HepG2 (cell line): ENCODE measurements around the gene HSPB6. TPM values are rescaled to one million over a fixed set of nuclear protein-coding genes. Genes with fewer than 3 reads are reported as not detected.
A peak's percentile ranks its signal among the peaks of the same experiment; 100 is the strongest.

Experiments
- BRD4 ChIP-seq: sonication (generic); formaldehyde crosslinking; IDR thresholded peaks from 2 replicates; pipeline ENCODE4 v1.4.0; 2020; ENCODE audit warnings: missing genetic modification reagents
- DNMT3B ChIP-seq: conservative IDR thresholded peaks from 2 replicates; pipeline ENCODE4 v1.6.1; 2016; ENCODE audit warnings: missing biosample characterization, control low read depth
- GFI1 ChIP-seq: sonication (generic); formaldehyde crosslinking; IDR thresholded peaks from 2 replicates; pipeline ENCODE4 v1.5.0; 2020; ENCODE audit warnings: missing genetic modification reagents, mild to moderate bottlenecking, borderline replicate concordance
- MATR3 ChIP-seq: sonication (generic); formaldehyde crosslinking; IDR thresholded peaks from 2 replicates; pipeline ENCODE4 v1.4.0; 2020; ENCODE audit warnings: missing genetic modification reagents
- NFKBIZ ChIP-seq: IDR thresholded peaks from 2 replicates; pipeline ENCODE4 v1.6.1; 2018; ENCODE audit warnings: missing genetic modification reagents, missing compliant biosample characterization
- PAX8 ChIP-seq: sonication (generic); formaldehyde crosslinking; IDR thresholded peaks from 2 replicates; pipeline ENCODE4 v1.8.0; 2022; ENCODE audit warnings: mild to moderate bottlenecking, missing genetic modification reagents, borderline replicate concordance
- RBM39 ChIP-seq: fragments of 200-400 bp; formaldehyde crosslinking; IDR thresholded peaks from one replicate; pipeline ENCODE4 v1.6.1; 2018; ENCODE audit warnings: antibody characterized with exemption, mild to moderate bottlenecking, low read depth, low read length; ENCODE audit not compliant: poor library complexity, severe bottlenecking
- SMAD1 ChIP-seq: sonication (generic); formaldehyde crosslinking; IDR thresholded peaks from 2 replicates; pipeline ENCODE4 v1.4.0; 2020; ENCODE audit warnings: missing genetic modification reagents, low read depth, mild to moderate bottlenecking, borderline replicate concordance
- SRY ChIP-seq: sonication (generic); formaldehyde crosslinking; IDR thresholded peaks from 2 replicates; pipeline ENCODE4 v1.8.0; 2022; ENCODE audit warnings: mild to moderate bottlenecking, missing genetic modification reagents
- ZBTB20 ChIP-seq: sonication (generic); formaldehyde crosslinking; IDR thresholded peaks from 2 replicates; pipeline ENCODE4 v1.8.1; 2023; ENCODE audit warnings: missing genetic modification reagents, low read depth, mild to moderate bottlenecking, borderline replicate concordance
- ZFP90 ChIP-seq: sonication (generic); formaldehyde crosslinking; IDR thresholded peaks from 2 replicates; pipeline ENCODE4 v1.8.0; 2022; ENCODE audit warnings: missing genetic modification reagents, mild to moderate bottlenecking, inconsistent platforms, borderline replicate concordance
- ZNF225 ChIP-seq: sonication (generic); formaldehyde crosslinking; IDR thresholded peaks from 2 replicates; pipeline ENCODE4 v1.4.0; 2020; ENCODE audit warnings: mild to moderate bottlenecking, missing genetic modification reagents
- ZNF382 ChIP-seq: sonication (generic); formaldehyde crosslinking; IDR thresholded peaks from 2 replicates; pipeline ENCODE4 v1.5.0; 2020; ENCODE audit warnings: missing genetic modification reagents, mild to moderate bottlenecking, borderline replicate concordance
- ZNF44 ChIP-seq: sonication (generic); formaldehyde crosslinking; IDR thresholded peaks from 2 replicates; pipeline ENCODE4 v1.5.1; 2020; ENCODE audit warnings: mild to moderate bottlenecking, missing genetic modification reagents
- ZNF549 ChIP-seq: sonication (generic); formaldehyde crosslinking; IDR thresholded peaks from 2 replicates; pipeline ENCODE4 v1.5.0; 2020; ENCODE audit warnings: missing genetic modification reagents
- ZNF577 ChIP-seq: sonication (generic); formaldehyde crosslinking; IDR thresholded peaks from 2 replicates; pipeline ENCODE4 v1.4.0; 2020; ENCODE audit warnings: mild to moderate bottlenecking, low read depth, missing genetic modification reagents, borderline replicate concordance
- ZNF607 ChIP-seq: sonication (generic); formaldehyde crosslinking; IDR thresholded peaks from 2 replicates; pipeline ENCODE4 v1.5.1; 2020; ENCODE audit warnings: missing genetic modification reagents, mild to moderate bottlenecking, borderline replicate concordance
- polyA plus RNA-seq, 8 experiments: library from polyadenylated mRNA; depleted of rRNA in 3 of 8; stranded (reverse) in 7 of 8; unstranded in 1 of 8; fragments of >200 nt; fragmentation: Illumina TruSeq in 4 of 8; extraction: Trizol in 4 of 8; gene quantifications; 2 replicates each; pipeline versions ENCODE4 v1.2.1 to v1.2.3, GENCODE V29; 2011 to 2016; ENCODE audit warnings: low read depth in 4 of 8, missing spikeins in 1 of 8, mixed read lengths in 1 of 8; ENCODE audit not compliant: insufficient read depth in 1 of 8
- total RNA-seq, 5 experiments: library from RNA; depleted of rRNA; stranded (reverse); fragments of >200 nt; fragmentation: Illumina TruSeq; extraction: Trizol; gene quantifications; 2 replicates each; pipeline ENCODE4 v1.2.3, GENCODE V29; 2016; ENCODE audit warnings: low read depth in 1 of 5
- TF ChIP-seq, protein P1 (sequence below): sonication (generic); formaldehyde crosslinking; IDR thresholded peaks from 2 replicates; pipeline ENCODE4 v1.9.0; 2021; ENCODE audit warnings: missing genetic modification reagents, borderline replicate concordance
- TF ChIP-seq, protein P2 (sequence below): sonication (generic); formaldehyde crosslinking; IDR thresholded peaks from 2 replicates; pipeline ENCODE4 v1.4.0; 2020; ENCODE audit warnings: mild to moderate bottlenecking, missing genetic modification reagents
- TF ChIP-seq, protein P3 (sequence below): sonication (generic); formaldehyde crosslinking; IDR thresholded peaks from 2 replicates; pipeline ENCODE4 v1.5.0; 2020; ENCODE audit warnings: mild to moderate bottlenecking, missing genetic modification reagents
- TF ChIP-seq, protein P4 (sequence below): sonication (generic); formaldehyde crosslinking; IDR thresholded peaks from 2 replicates; pipeline ENCODE4 v1.9.0; 2022; ENCODE audit warnings: missing genetic modification reagents, mild to moderate bottlenecking, borderline replicate concordance

HSPB6 gene
- total and polyA plus RNA-seq, 2 of the 13 experiments (the other 11 are each of a cell fraction or from before 2014, with no cell fraction given) = 0.18 TPM; not detected in 1

DNA sequence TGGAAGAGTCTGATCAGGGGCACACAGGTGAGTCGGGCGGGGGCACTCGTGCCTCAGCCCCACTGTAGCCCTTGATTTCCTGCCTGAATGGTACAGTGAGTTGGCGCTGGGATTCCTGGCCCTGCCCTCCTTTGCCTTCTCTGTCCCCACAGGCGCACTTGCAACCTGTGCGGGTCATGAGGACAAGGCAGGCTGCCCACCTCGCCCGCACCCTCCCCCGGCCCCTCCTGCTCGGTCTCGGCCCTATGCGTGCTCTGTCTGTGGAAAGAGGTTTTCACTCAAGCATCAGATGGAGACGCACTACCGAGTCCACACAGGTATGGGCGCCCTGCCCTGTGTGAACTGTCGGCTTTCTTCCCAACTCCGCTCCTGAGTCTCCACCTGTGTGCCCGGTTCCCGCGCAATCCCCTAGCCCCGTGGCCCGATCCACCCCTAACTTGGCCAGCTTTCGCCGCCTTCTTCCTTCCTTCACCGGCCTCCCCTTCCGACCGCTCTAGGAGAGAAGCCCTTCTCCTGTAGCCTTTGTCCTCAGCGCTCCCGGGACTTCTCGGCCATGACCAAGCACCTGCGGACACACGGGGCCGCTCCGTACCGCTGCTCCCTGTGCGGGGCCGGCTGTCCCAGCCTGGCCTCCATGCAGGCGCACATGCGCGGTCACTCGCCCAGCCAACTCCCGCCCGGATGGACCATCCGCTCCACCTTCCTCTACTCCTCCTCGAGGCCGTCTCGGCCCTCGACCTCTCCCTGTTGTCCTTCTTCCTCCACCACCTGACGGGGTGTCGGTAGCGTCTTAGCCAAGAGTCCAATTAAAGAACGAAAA is 40.6 kb downstream of the HSPB6 start (continued):
- TF ChIP-seq, protein P1, sequence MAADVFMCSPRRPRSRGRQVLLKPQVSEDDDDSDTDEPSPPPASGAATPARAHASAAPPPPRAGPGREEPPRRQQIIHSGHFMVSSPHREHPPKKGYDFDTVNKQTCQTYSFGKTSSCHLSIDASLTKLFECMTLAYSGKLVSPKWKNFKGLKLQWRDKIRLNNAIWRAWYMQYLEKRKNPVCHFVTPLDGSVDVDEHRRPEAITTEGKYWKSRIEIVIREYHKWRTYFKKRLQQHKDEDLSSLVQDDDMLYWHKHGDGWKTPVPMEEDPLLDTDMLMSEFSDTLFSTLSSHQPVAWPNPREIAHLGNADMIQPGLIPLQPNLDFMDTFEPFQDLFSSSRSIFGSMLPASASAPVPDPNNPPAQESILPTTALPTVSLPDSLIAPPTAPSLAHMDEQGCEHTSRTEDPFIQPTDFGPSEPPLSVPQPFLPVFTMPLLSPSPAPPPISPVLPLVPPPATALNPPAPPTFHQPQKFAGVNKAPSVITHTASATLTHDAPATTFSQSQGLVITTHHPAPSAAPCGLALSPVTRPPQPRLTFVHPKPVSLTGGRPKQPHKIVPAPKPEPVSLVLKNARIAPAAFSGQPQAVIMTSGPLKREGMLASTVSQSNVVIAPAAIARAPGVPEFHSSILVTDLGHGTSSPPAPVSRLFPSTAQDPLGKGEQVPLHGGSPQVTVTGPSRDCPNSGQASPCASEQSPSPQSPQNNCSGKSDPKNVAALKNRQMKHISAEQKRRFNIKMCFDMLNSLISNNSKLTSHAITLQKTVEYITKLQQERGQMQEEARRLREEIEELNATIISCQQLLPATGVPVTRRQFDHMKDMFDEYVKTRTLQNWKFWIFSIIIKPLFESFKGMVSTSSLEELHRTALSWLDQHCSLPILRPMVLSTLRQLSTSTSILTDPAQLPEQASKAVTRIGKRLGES (CRISPR knock-in tag) = no peak
- no peak for TF ChIP-seq GFI1 (CRISPR knock-in tag)
- no peak for TF ChIP-seq ZNF382 (CRISPR knock-in tag)
- no peak for TF ChIP-seq ZNF549 (CRISPR knock-in tag)
- TF ChIP-seq ZNF44 = no peak
- peak; percentile 74; the same call in 1 of the 2 replicates for TF ChIP-seq PAX8 (CRISPR knock-in tag)
- TF ChIP-seq ZNF607 (CRISPR knock-in tag) = no peak
- TF ChIP-seq MATR3 (CRISPR knock-in tag) = no peak
- TF ChIP-seq, protein P2, sequence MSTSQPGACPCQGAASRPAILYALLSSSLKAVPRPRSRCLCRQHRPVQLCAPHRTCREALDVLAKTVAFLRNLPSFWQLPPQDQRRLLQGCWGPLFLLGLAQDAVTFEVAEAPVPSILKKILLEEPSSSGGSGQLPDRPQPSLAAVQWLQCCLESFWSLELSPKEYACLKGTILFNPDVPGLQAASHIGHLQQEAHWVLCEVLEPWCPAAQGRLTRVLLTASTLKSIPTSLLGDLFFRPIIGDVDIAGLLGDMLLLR (CRISPR knock-in tag) = peak; percentile 54; the same call in 1 of the 2 replicates
- TF ChIP-seq ZNF577 (CRISPR knock-in tag) = no peak
- 0 out of 2 replicates have a peak, but pooled peaks have one; percentile 50 for TF ChIP-seq ZFP90
- peak; percentile 67; the same call in 1 of the 2 replicates for TF ChIP-seq ZBTB20
- TF ChIP-seq RBM39 = no peak
- peak; percentile 16; the same call in 1 of the 2 replicates for TF ChIP-seq BRD4 (CRISPR knock-in tag)
- TF ChIP-seq DNMT3B = no peak
- TF ChIP-seq SMAD1 (CRISPR knock-in tag) = no peak
- no peak for TF ChIP-seq NFKBIZ (CRISPR knock-in tag)
- TF ChIP-seq, protein P3, sequence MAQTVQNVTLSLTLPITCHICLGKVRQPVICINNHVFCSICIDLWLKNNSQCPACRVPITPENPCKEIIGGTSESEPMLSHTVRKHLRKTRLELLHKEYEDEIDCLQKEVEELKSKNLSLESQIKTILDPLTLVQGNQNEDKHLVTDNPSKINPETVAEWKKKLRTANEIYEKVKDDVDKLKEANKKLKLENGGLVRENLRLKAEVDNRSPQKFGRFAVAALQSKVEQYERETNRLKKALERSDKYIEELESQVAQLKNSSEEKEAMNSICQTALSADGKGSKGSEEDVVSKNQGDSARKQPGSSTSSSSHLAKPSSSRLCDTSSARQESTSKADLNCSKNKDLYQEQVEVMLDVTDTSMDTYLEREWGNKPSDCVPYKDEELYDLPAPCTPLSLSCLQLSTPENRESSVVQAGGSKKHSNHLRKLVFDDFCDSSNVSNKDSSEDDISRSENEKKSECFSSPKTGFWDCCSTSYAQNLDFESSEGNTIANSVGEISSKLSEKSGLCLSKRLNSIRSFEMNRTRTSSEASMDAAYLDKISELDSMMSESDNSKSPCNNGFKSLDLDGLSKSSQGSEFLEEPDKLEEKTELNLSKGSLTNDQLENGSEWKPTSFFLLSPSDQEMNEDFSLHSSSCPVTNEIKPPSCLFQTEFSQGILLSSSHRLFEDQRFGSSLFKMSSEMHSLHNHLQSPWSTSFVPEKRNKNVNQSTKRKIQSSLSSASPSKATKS (CRISPR knock-in tag) = no peak; the same call in 1 of the 2 replicates
- TF ChIP-seq ZNF225 (CRISPR knock-in tag) = no peak
- peak; percentile 65; the same call in 1 of the 2 replicates for TF ChIP-seq SRY
- TF ChIP-seq, protein P4, sequence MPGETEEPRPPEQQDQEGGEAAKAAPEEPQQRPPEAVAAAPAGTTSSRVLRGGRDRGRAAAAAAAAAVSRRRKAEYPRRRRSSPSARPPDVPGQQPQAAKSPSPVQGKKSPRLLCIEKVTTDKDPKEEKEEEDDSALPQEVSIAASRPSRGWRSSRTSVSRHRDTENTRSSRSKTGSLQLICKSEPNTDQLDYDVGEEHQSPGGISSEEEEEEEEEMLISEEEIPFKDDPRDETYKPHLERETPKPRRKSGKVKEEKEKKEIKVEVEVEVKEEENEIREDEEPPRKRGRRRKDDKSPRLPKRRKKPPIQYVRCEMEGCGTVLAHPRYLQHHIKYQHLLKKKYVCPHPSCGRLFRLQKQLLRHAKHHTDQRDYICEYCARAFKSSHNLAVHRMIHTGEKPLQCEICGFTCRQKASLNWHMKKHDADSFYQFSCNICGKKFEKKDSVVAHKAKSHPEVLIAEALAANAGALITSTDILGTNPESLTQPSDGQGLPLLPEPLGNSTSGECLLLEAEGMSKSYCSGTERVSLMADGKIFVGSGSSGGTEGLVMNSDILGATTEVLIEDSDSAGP (CRISPR knock-in tag) = no peak
